K562 (cell line): Measurements from ENCODE around the gene ANKS3. TPM values are rescaled to one million over a fixed set of nuclear protein-coding genes. Genes with fewer than 3 reads are reported as not detected.

ENCODE experiments used
- ATAC-seq: fragments of 200-7000 bp; cut with Tn5 transposase; 3 replicates; pipeline ENCODE4 v1.9.1; 2020; ENCODE audit warnings: moderate library complexity
- BruUV-seq: library from RNA; stranded (reverse); fragments of 400-500 nt; replicated peaks from 2 replicates; lab custom pipeline; 2021; lab: Mats Ljungman, UMichigan
- CTCF ChIA-PET: fragments of 300-600 bp; formaldehyde crosslinking; extraction: SDS; loops from one replicate; lab custom pipeline; 2021; ENCODE audit warnings: low intra/inter-chr PET ratio; lab: Yijun Ruan, JAX
- POLR2A ChIA-PET: fragments of 300-600, 350-650 bp; sonication (Branson Sonifier 250); formaldehyde crosslinking; extraction: SDS; loops from one replicate; lab custom pipeline; 2021; ENCODE audit warnings: antibody characterized with exemption, inconsistent platforms; lab: Yijun Ruan, JAX
- DNase-seq, 4 experiments: peaks; one replicate each; pipeline versions ENCODE4 v3.0.0 to v3.0.0-alpha.2; 2011 to 2018; ENCODE audit warnings: low spot score in 3 of 4, mixed read lengths in 3 of 4; ENCODE audit errors: extremely low read depth in 1 of 4
- FAIRE-seq: peaks from 2 replicates; lab custom pipeline; 2011; peaks lifted over from hg19 to GRCh38; lab: Jason Lieb, UNC
- H2AFZ ChIP-seq: 2 replicates; pipeline ENCODE4 v1.6.0; 2011; ENCODE audit warnings: low read depth, low read length, control low read depth, inconsistent platforms
- H3K27ac ChIP-seq: fragments of 200-600 bp; 3 replicates; pipeline ENCODE4 v1.8.0; 2011; ENCODE audit warnings: low read depth, mild to moderate bottlenecking, control low read depth, inconsistent platforms, low read length, moderate library complexity, mixed read lengths; ENCODE audit errors: extremely low read depth
- H3K27me3 ChIP-seq, 2 experiments: fragments of 300-600 bp in 1 of 2; 2 replicates in 1 of 2; 3 replicates in 1 of 2; pipeline versions ENCODE4 v1.6.0 to v1.8.0; 2011; ENCODE audit warnings: inconsistent platforms in 2 of 2, low read length in 2 of 2, mild to moderate bottlenecking in 1 of 2, mixed read lengths in 1 of 2, moderate library complexity in 1 of 2; ENCODE audit not compliant: control insufficient read depth in 2 of 2, insufficient read depth in 2 of 2
- H3K36me3 ChIP-seq: fragments of 300-600 bp; 3 replicates; pipeline ENCODE4 v1.8.0; 2011; ENCODE audit warnings: mild to moderate bottlenecking, low read length, inconsistent platforms; ENCODE audit not compliant: control insufficient read depth, insufficient read depth
- H3K4me1 ChIP-seq, 2 experiments: fragments of 200-600 bp in 1 of 2; replicated peaks in 1 of 2; 2 replicates in 1 of 2; 3 replicates in 1 of 2; pipeline versions ENCODE4 v1.5.1 to v1.8.0; 2011; ENCODE audit warnings: inconsistent platforms in 2 of 2, low read length in 2 of 2, mild to moderate bottlenecking in 1 of 2, mixed read lengths in 1 of 2, moderate library complexity in 1 of 2; ENCODE audit not compliant: control insufficient read depth in 2 of 2, insufficient read depth in 2 of 2
- H3K4me2 ChIP-seq: 2 replicates; pipeline ENCODE4 v1.6.1; 2011; ENCODE audit warnings: low read length, control low read depth, inconsistent platforms, mixed read lengths; ENCODE audit not compliant: insufficient read depth
- H3K4me3 ChIP-seq: fragments of 200-600 bp; sonication (generic), shearing (Covaris generic); 2 replicates; pipeline ENCODE4 v1.5.1; 2016; ENCODE audit warnings: control low read depth, inconsistent platforms
- H3K79me2 ChIP-seq: fragments of 200-600 bp; 3 replicates; pipeline ENCODE4 v1.8.0; 2011; ENCODE audit warnings: low read length, inconsistent platforms; ENCODE audit not compliant: control insufficient read depth, insufficient read depth
- H3K9ac ChIP-seq, 2 experiments: 2 replicates each; pipeline versions ENCODE4 v1.6.0 to v1.6.1; 2011; ENCODE audit warnings: low read depth in 2 of 2, low read length in 2 of 2, control low read depth in 1 of 2, inconsistent platforms in 1 of 2, mild to moderate bottlenecking in 1 of 2, mixed read lengths in 1 of 2; ENCODE audit not compliant: insufficient read depth in 1 of 2
- H3K9me1 ChIP-seq: one replicate; pipeline ENCODE4 v1.6.0; 2011; ENCODE audit warnings: inconsistent platforms, mild to moderate bottlenecking, low read length, moderate library complexity; ENCODE audit not compliant: control insufficient read depth, insufficient read depth
- H3K9me3 ChIP-seq: replicated peaks from 2 replicates; pipeline ENCODE4 v1.5.1; 2011; ENCODE audit warnings: low read depth, low read length, inconsistent platforms; ENCODE audit not compliant: control insufficient read depth, insufficient read depth
- H4K20me1 ChIP-seq: replicated peaks from 2 replicates; pipeline ENCODE4 v1.6.1; 2011; ENCODE audit warnings: low read length, inconsistent platforms, mixed read lengths; ENCODE audit not compliant: control insufficient read depth, insufficient read depth
- ASH1L ChIP-seq: fragments of 450-650 bp; IDR thresholded peaks from 2 replicates; pipeline ENCODE4 v1.6.1; 2018; ENCODE audit warnings: borderline replicate concordance, mild to moderate bottlenecking, low read depth; ENCODE audit not compliant: partially characterized antibody
- MITF ChIP-seq: IDR thresholded peaks from 2 replicates; pipeline ENCODE4 v1.6.1; 2014; ENCODE audit warnings: antibody characterized with exemption
- NFIC ChIP-seq: fragments of 450-650 bp; IDR thresholded peaks from 2 replicates; pipeline ENCODE4 v1.6.1; 2017; ENCODE audit warnings: mild to moderate bottlenecking, inconsistent platforms
- POLR3A ChIP-seq: IDR thresholded peaks from 2 replicates; pipeline ENCODE4 v1.6.1; 2011; ENCODE audit warnings: borderline replicate concordance, mild to moderate bottlenecking, moderate library complexity; ENCODE audit not compliant: insufficient read length, insufficient read depth; ENCODE audit errors: extremely low read depth
- RBM15 ChIP-seq: fragments of 200-400 bp; formaldehyde crosslinking; IDR thresholded peaks from 2 replicates; pipeline ENCODE4 v1.6.1; 2018; ENCODE audit warnings: mild to moderate bottlenecking, low read length, moderate library complexity; ENCODE audit not compliant: insufficient read depth
- RHOXF2B ChIP-seq: fragments of 250-450 bp; sonication (Bioruptor Pico); conservative IDR thresholded peaks from 2 replicates; pipeline ENCODE4 v1.5.1; 2021
- SRSF7 ChIP-seq: fragments of 200-400 bp; formaldehyde crosslinking; optimal IDR thresholded peaks from 2 replicates; pipeline ENCODE3; 2017; ENCODE audit warnings: mild to moderate bottlenecking, low read depth, low read length
- VEZF1 ChIP-seq: fragments of 200-800 bp; sonication (Bioruptor generic); IDR thresholded peaks from 2 replicates; pipeline ENCODE4 v1.6.1; 2017; ENCODE audit warnings: missing genetic modification characterization, missing compliant biosample characterization
- ZNF24 ChIP-seq: fragments of 450-650 bp; IDR thresholded peaks from 2 replicates; pipeline ENCODE4 v1.6.1; 2016
- ZNF407 ChIP-seq: fragments of 450-650 bp; IDR thresholded peaks from 2 replicates; pipeline ENCODE4 v1.6.1; 2016; ENCODE audit warnings: low read depth
- WGBS: fragments of 100-300 bp; shearing (Covaris generic); methylation state at CpG from one replicate; pipeline ENCODE4 v1.1.6; 2016; ENCODE audit warnings: low coverage, mixed read lengths; ENCODE audit not compliant: insufficient coverage; ENCODE audit errors: missing lambda C conversion rate; 5-methylcytosine and 5-hydroxymethylcytosine counted together
- in situ Hi-C: fragments of 300-500 bp; cut with MboI; formaldehyde crosslinking; loops from 4 replicates; pipeline ENCODE4 v1.15.0; 2018; ENCODE audit warnings: inconsistent platforms, mixed read lengths
- intact Hi-C: fragments of 100-400 bp; cut with micrococcal nuclease; formaldehyde crosslinking; loops from 2 replicates; pipeline ENCODE4 v1.14.2; 2022
- polyA plus RNA-seq, 8 experiments: library from polyadenylated mRNA; depleted of rRNA in 4 of 8; stranded (reverse) in 5 of 8; unstranded in 3 of 8; fragments of >200 nt; fragmentation: Nextera tagmentation in 2 of 8; fragmentation: Illumina TruSeq in 1 of 8; extraction: Ambion mirVana in 2 of 8; extraction: Trizol in 1 of 8; gene quantifications; 2 replicates each; pipeline versions ENCODE4 v1.2.1 to v1.2.3, GENCODE V29; 2011 to 2014; ENCODE audit warnings: inconsistent platforms in 1 of 8, missing spikeins in 1 of 8
- total RNA-seq, 7 experiments: library from RNA; depleted of rRNA in 6 of 7; stranded (reverse); fragments of >200 nt in 6 of 7; fragmentation: Illumina TruSeq in 2 of 7; extraction: Trizol in 2 of 7; gene quantifications; 2 replicates each; pipeline versions ENCODE4 v1.2.1 to v1.2.3, GENCODE V29; 2011 to 2021; ENCODE audit warnings: low replicate concordance in 1 of 7

The ANKS3 gene
- total and polyA plus RNA-seq, 9 of the 15 experiments (the other 6 are each of a cell fraction or from before 2014, with no cell fraction given) = 0.43 to 25.7 (median 14.8) TPM

GRCh38 chr16:4728676-4729075 is 5.4 kb downstream of the ANKS3 start:
- Histone ChIP-seq H3K4me2 (no peak overlapping the region), H3K9me1 (no peaks in the 10 kb centered on the region), H3K27ac (no peak overlapping the region), H3K9me3 (no peaks in the 10 kb centered on the region), H3K36me3 (peaks cover 60% of the 10 kb centered on the region), H3K79me2 (peaks cover 25% of the 10 kb centered on the region), H2AFZ (no peak overlapping the region), H3K27me3 (no peaks in the 10 kb centered on the region), H3K4me3 (no peak overlapping the region), H3K9ac (no peak overlapping the region), H3K4me1 (peaks cover 4 to 7% of the 10 kb centered on the region in 2 experiments; a peak in 3 of 5 replicates), H4K20me1 (peaks cover 6% of the 10 kb centered on the region)
- intact Hi-C loops = no loop called here
- CTCF ChIA-PET = no interaction called here
- no peak for TF ChIP-seq ZNF24
- TF ChIP-seq ASH1L = no peak
- TF ChIP-seq ZNF407 = no peak
- TF ChIP-seq MITF = no peak
- no peak for TF ChIP-seq RBM15
- no peak for TF ChIP-seq POLR3A
- no peak for TF ChIP-seq VEZF1 (CRISPR knock-in tag)
- TF ChIP-seq SRSF7 = no peak
- no peak for TF ChIP-seq RHOXF2B (CRISPR knock-in tag)
- no peak for TF ChIP-seq NFIC
- in situ Hi-C loops = no loop called here
- DNase-seq (no peak), ATAC-seq (no peak), FAIRE-seq (no peak)
- POLR2A ChIA-PET = no interaction called here
- 92% methylated on average over 8 of the region's 8 CpGs for WGBS
- no TSS peak for BruUV-seq
